Stimulated activated CD4-positive, alpha-beta T cell treated with anti-CD3 and anti-CD28 coated beads, TNF-alpha, amount 100 ng/mL, for 24 hours (primary cell): ENCODE measurements around the gene GLYATL1.

Experiments
- DNase-seq, 3 experiments: peaks; one replicate each; pipeline ENCODE4 v3.0.0-alpha.2; 2020; ENCODE audit warnings: low read depth in 3 of 3

GLYATL1 gene

GRCh38 chr11:58926695-58927094 is 12.6 kb upstream of the GLYATL1 start:
- no peak for DNase-seq

GRCh38 chr11:58927393-58928106 is 11.7 kb upstream of the GLYATL1 start:
- peak in 1 of 3 experiments; percentile 7 for DNase-seq

- no peak for DNase-seq
These were observed 11.2 kb upstream of the GLYATL1 start for GRCh38 chr11:58928107-58928499.

GRCh38 chr11:58928691-58929090 is 10.6 kb upstream of the GLYATL1 start:
- DNase-seq: no peak

- DNase-seq: no peak
These were observed 8.4 kb upstream of the GLYATL1 start for GRCh38 chr11:58930926-58931325.

GRCh38 chr11:58933661-58934060 is 5.6 kb upstream of the GLYATL1 start:
- no peak for DNase-seq

- DNase-seq: no peak
These were observed 4.3 kb upstream of the GLYATL1 start for GRCh38 chr11:58934945-58935513.

- no peak for DNase-seq
These were observed 890 bp upstream of the GLYATL1 start for GRCh38 chr11:58938398-58938797.

- DNase-seq: no peak
These were observed 740 bp downstream of the GLYATL1 start for GRCh38 chr11:58940028-58940427.

- no peak for DNase-seq
These were observed 2.5 kb downstream of the GLYATL1 start for GRCh38 chr11:58941838-58942237.

- DNase-seq: no peak
These were observed 6.4 kb downstream of the GLYATL1 start for GRCh38 chr11:58945663-58946062.

- no peak for DNase-seq
These were observed 9.9 kb downstream of the GLYATL1 start for GRCh38 chr11:58949184-58949583.

- DNase-seq: no peak
These were observed 18.6 kb downstream of the GLYATL1 start for GRCh38 chr11:58957922-58958321.

- DNase-seq: peak in 1 of 3 experiments; percentile 28
These were observed 19.2 kb downstream of the GLYATL1 start for GRCh38 chr11:58958500-58958899.

- no peak for DNase-seq
These were observed 24.3 kb downstream of the GLYATL1 start for GRCh38 chr11:58963551-58964104.

- DNase-seq: no peak
These were observed 26.1 kb downstream of the GLYATL1 start for GRCh38 chr11:58965246-58965985.

GRCh38 chr11:58968251-58968711 is 29.0 kb downstream of the GLYATL1 start:
- no peak for DNase-seq

- DNase-seq: no peak
These were observed 38.2 kb downstream of the GLYATL1 start for GRCh38 chr11:58977470-58977869.

GRCh38 chr11:58979222-58979621 is 39.9 kb downstream of the GLYATL1 start:
- DNase-seq: no peak

- no peak for DNase-seq
These were observed 41.0 kb downstream of the GLYATL1 start for GRCh38 chr11:58980159-58980843.

- DNase-seq: no peak
These were observed 53.2 kb downstream of the GLYATL1 start for GRCh38 chr11:58992489-58992888.

GRCh38 chr11:58994171-58994570 is 54.9 kb downstream of the GLYATL1 start:
- DNase-seq: no peak
